Heart left ventricle (tissue), 16 donors: ENCODE results near the gene C14orf180. TPM values are rescaled to one million over a fixed set of nuclear protein-coding genes. Genes with fewer than 3 reads are reported as not detected.

Experiments
- ATAC-seq, 4 donors: fragments of 200-7000 bp; cut with Tn5 transposase; one replicate each; pipeline ENCODE4 v1.9.1; 2020 to 2022; ENCODE audit warnings: moderate library complexity in 4 of 4, mild to moderate bottlenecking in 3 of 4, moderate number of reproducible peaks in 1 of 4
- DNase-seq, 5 donors: peaks; one replicate each; pipeline ENCODE4 v3.0.0-alpha.2; 2020
- H3K27ac ChIP-seq, 12 donors: fragments of 200-600 bp; sonication (generic) in 4 of 12; one replicate each; pipeline versions ENCODE4 v1.5.0 to v1.8.0; 2016 to 2022; ENCODE audit warnings: mild to moderate bottlenecking in 2 of 12
- H3K27me3 ChIP-seq, 9 donors: fragments of 200-600 bp; sonication (generic) in 2 of 9; one replicate each; pipeline versions ENCODE4 v1.5.1 to v1.8.0; 2016 to 2022; ENCODE audit warnings: mild to moderate bottlenecking in 3 of 9
- H3K36me3 ChIP-seq, 9 donors: fragments of 200-600 bp; sonication (generic) in 2 of 9; one replicate each; pipeline versions ENCODE4 v1.5.0 to v1.8.0; 2018 to 2022; ENCODE audit warnings: mild to moderate bottlenecking in 2 of 9
- H3K4me1 ChIP-seq, 12 donors: fragments of 200-600 bp; sonication (generic) in 4 of 12; one replicate each; pipeline versions ENCODE4 v1.5.0 to v1.8.0; 2016 to 2022; ENCODE audit warnings: mild to moderate bottlenecking in 3 of 12
- H3K4me3 ChIP-seq, 12 donors: fragments of 200-600 bp; sonication (generic) in 4 of 12; one replicate each; pipeline versions ENCODE4 v1.5.0 to v1.8.0; 2017 to 2022; ENCODE audit warnings: mild to moderate bottlenecking in 9 of 12, moderate library complexity in 4 of 12
- H3K9me3 ChIP-seq, 12 donors: fragments of 200-600 bp; sonication (generic) in 4 of 12; one replicate each; pipeline versions ENCODE4 v1.5.0 to v1.8.0; 2016 to 2022; ENCODE audit warnings: mild to moderate bottlenecking in 1 of 12
- POLR2A ChIP-seq, 2 donors: fragments of 450-650 bp; IDR thresholded peaks; one replicate each; pipeline ENCODE4 v1.6.1; 2017; ENCODE audit warnings: antibody characterized with exemption in 2 of 2, mild to moderate bottlenecking in 2 of 2, moderate library complexity in 2 of 2
- WGBS, 4 donors: extraction: QIAGEN DNeasy Blood & Tissue Kit in 2 of 4; methylation state at CpG; one replicate each; pipeline versions ENCODE4 v1.1.5 to v1.1.7; 2013 to 2018; 5-methylcytosine and 5-hydroxymethylcytosine counted together
- intact Hi-C, 10 donors: fragments of 100-400 bp; cut with DNase I; formaldehyde crosslinking; loops; one replicate each; pipeline versions ENCODE4 v1.11.1 to v1.14.2; 2022
- polyA plus RNA-seq, 2 donors: library from polyadenylated mRNA; stranded (reverse); fragments of 200-250 nt; gene quantifications; one replicate each; pipeline ENCODE4 v1.2.3, GENCODE V29; 2013
- total RNA-seq, 9 donors: library from RNA; depleted of rRNA in 2 of 9; stranded (reverse); fragments of >200 nt in 2 of 9; fragmentation: NEBNext Ultra II Directional in 3 of 9; extraction: Animal tissue kit (Norgen Biotek cat#: 25700) in 3 of 9; gene quantifications; one replicate each; pipeline versions ENCODE4 v1.1.0 to v1.2.4, GENCODE V29; 2016 to 2023
- TF ChIP-seq, protein P1 (sequence below), 12 donors: fragments of 200-600 bp; sonication (generic) in 4 of 12; IDR thresholded peaks; one replicate each; pipeline versions ENCODE4 v1.5.0 to v1.8.0; 2018 to 2022; ENCODE audit warnings: antibody characterized with exemption in 12 of 12, mild to moderate bottlenecking in 5 of 12
- donor health status: ischemic (EF 13 %, LVEDD 7.1; RV severe dilation, severe dysfunction).
- donor health status: healthy with polysubstance abuse.
- donor health status: DM: no; HTN: yes; CAD: no.
- donor health status: DM: no; HTN: no; CAD: no.
- donor health status: ischemic (EF 25% LVEDD 6.9; RV normal size, moderate dysfunction).
- donor health status: ischemic (EF 25% LVEDD 5.7; RV mildly dilated, moderate dysfunction).
- donor health status: healthy.
- donor health status: DM: yes; HTN: yes; CAD: no.
- donor health status: ischemic (EF 35%, LVEDD 5.7; RV mildly dilated, moderate dysfunction).
- donor health status: nonischemic (EF 11% LVEDD 7.7; RV severe dilation, severe dysfunction).
- donor health status: DM: yes; HTN: yes; CAD: no.
- donor health status: PGD.
- donor health status: ischemic (EF 29% LVEDD 5.4; RV normal size, mild dysfunction).
- donor health status: nonischemic (EF 23%, LVEDD 6.1; RV moderate dilation, normal function).

Gene C14orf180
- total and polyA plus RNA-seq, 11 donors, result 11.1 to 170 (median 75.3) TPM

DNA sequence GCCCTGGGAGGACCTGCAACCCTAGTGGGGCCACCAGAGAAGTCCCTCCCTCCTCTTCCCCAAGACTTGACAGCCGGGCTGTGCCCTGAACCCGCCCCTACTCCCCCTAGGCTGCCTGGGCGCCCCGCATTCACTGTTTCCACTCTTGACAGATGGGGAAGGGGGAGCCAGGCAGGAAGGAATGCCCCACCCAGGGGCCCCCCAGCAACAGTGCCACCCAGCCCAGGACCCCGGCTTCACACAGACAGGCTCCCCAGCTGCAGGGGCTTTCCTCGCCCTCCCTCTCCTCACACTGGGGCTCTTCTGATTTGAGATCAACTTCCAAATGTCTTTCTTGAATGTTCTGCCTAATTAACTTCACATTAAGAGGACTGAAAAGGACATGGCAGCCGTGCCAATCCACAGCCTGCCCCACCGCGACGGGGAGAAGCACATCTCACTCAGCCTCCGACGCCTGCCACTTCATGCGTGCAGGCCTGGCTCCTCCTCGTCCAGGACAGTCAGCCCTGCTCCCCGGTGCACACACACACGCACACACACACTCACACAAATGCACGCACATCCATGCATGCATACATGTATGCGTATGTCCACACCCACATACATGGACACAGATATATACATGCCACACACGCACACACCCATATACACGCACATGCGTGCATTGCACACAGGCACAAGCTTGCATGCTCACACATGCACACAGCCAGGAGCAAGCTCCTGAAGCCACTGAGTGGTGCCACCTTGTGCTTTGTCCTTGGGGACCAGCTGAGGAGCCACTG is 19.6 kb upstream of the C14orf180 start:
- Histone ChIP-seq H3K4me1 (peaks cover 0 to 18% (median 12%) of the 10 kb centered on the region in 12 donors), H3K27me3 (peaks cover 0 to 13% (median 0%) of the 10 kb centered on the region in 9 donors), H3K4me3 (no peak overlapping the region), H3K9me3 (no peaks in the 10 kb centered on the region), H3K27ac (no peak overlapping the region), H3K36me3 (no peaks in the 10 kb centered on the region)
- DNase-seq (peak in 3 of 5 donors; percentile 10 to 58 (median 17)), ATAC-seq (no peak)
- TF ChIP-seq, protein P1, sequence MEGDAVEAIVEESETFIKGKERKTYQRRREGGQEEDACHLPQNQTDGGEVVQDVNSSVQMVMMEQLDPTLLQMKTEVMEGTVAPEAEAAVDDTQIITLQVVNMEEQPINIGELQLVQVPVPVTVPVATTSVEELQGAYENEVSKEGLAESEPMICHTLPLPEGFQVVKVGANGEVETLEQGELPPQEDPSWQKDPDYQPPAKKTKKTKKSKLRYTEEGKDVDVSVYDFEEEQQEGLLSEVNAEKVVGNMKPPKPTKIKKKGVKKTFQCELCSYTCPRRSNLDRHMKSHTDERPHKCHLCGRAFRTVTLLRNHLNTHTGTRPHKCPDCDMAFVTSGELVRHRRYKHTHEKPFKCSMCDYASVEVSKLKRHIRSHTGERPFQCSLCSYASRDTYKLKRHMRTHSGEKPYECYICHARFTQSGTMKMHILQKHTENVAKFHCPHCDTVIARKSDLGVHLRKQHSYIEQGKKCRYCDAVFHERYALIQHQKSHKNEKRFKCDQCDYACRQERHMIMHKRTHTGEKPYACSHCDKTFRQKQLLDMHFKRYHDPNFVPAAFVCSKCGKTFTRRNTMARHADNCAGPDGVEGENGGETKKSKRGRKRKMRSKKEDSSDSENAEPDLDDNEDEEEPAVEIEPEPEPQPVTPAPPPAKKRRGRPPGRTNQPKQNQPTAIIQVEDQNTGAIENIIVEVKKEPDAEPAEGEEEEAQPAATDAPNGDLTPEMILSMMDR (IDR thresholded peaks at IDR 0.05), result no peak
- TF ChIP-seq POLR2A (IDR thresholded peaks at IDR 0.05), result no peak
- 90 to 93% (median 92%) methylated on average over 18 to 21 of the region's 21 CpGs for WGBS, 4 donors
- intact Hi-C loops, result loop anchor here in 9 of 10 donors (5.0 to 10.0 kb wide), 6 partner anchors 77 to 483 kb away; no protein-coding TSS in a partner anchor

DNA sequence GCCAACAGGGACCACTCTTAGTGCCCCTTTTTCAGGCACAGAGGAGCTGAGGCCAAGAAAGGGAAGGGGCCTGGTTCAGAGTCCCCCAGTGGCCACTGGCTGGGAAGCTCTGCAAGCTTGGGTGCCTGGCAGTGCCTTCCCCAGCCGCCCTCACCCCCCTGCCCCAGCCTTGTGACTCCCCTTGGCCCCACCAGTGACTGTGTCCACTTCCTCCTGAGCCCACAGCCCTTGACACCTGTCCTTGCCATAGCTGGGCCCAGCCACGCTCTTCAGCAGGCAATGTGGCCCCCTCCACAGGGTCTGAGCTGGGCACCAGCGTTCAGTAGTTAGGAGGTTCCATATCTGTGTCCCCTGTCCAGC is 19.0 kb upstream of the C14orf180 start:
- Histone ChIP-seq H3K9me3 (no peaks in the 10 kb centered on the region), H3K27ac (no peak overlapping the region), H3K4me3 (no peak overlapping the region), H3K36me3 (no peaks in the 10 kb centered on the region), H3K27me3 (peaks cover 0 to 19% (median 0%) of the 10 kb centered on the region in 9 donors), H3K4me1 (peaks cover 0 to 19% (median 12%) of the 10 kb centered on the region in 12 donors)
- ATAC-seq, result no peak
- TF ChIP-seq, protein P1 (IDR thresholded peaks at IDR 0.05), result no peak
- no peak for TF ChIP-seq POLR2A (IDR thresholded peaks at IDR 0.05)
- peak in 3 of 5 donors; percentile 3 to 26 (median 8) for DNase-seq
- intact Hi-C loops, result loop anchor here in 8 of 10 donors (5.0 to 10.0 kb wide), 6 partner anchors 77 to 483 kb away; no protein-coding TSS in a partner anchor
- WGBS, 4 donors, result 92 to 94% (median 92%) methylated on average over 2 to 3 of the region's 3 CpGs

DNA sequence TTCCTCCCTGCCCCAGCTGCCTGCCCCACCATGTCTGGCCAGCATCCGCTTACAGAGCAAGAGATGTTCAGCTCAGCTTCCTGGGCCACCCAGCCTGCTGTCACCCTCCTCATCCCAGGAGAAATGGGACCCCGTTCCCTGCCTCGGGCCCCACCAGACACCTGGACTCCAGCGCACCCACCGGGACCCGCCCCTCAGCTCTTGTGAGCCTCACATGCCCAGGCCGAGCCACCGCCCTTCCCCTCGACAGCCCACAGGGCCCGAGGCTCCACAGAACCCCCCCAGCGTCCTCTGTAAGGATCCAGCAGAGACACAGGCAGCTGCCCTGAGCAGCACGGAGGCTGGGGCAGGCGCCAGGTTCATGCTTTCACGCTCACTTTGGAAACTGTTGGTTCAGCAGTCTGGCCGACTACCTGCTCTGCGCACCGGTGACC is 18.4 kb upstream of the C14orf180 start:
- peak in 3 of 5 donors; percentile 13 to 52 (median 14) for DNase-seq
- ATAC-seq, result no peak
- H3K4me3 ChIP-seq, result no peak overlapping the region
- H3K36me3 ChIP-seq, result no peaks in the 10 kb centered on the region
- peaks cover 0 to 23% (median 12%) of the 10 kb centered on the region in 12 donors for H3K4me1 ChIP-seq
- intact Hi-C loops, result loop anchor here in 8 of 10 donors (5.0 to 10.0 kb wide), 6 partner anchors 76 to 484 kb away; no protein-coding TSS in a partner anchor
- H3K27me3 ChIP-seq, result peaks cover 0 to 23% (median 0%) of the 10 kb centered on the region in 9 donors
- WGBS, 4 donors, result 73 to 77% (median 75%) methylated on average over 11 to 17 of the region's 17 CpGs
- H3K9me3 ChIP-seq, result no peaks in the 10 kb centered on the region
- H3K27ac ChIP-seq, result no peak overlapping the region
- no peak for TF ChIP-seq POLR2A (IDR thresholded peaks at IDR 0.05)
- TF ChIP-seq, protein P1 (IDR thresholded peaks at IDR 0.05), result no peak
